WTC11 (cell line): ENCODE data around the gene KMT2A.

ENCODE experiments used
- ATF3 ChIP-seq: sonication (generic); formaldehyde crosslinking; conservative IDR thresholded peaks from 2 replicates; pipeline ENCODE4 v1.8.1; 2022; ENCODE audit warnings: mild to moderate bottlenecking, missing genetic modification reagents
- ESRRA ChIP-seq: sonication (generic); formaldehyde crosslinking; IDR thresholded peaks from 2 replicates; pipeline ENCODE4 v1.8.1; 2022; ENCODE audit warnings: mild to moderate bottlenecking, missing genetic modification reagents, borderline replicate concordance
- IRF2 ChIP-seq: sonication (generic); formaldehyde crosslinking; IDR thresholded peaks from 2 replicates; pipeline ENCODE4 v1.8.0; 2022; ENCODE audit warnings: low read depth, missing genetic modification reagents, borderline replicate concordance
- JUN ChIP-seq: sonication (generic); formaldehyde crosslinking; IDR thresholded peaks from 2 replicates; pipeline ENCODE4 v1.8.0; 2023; ENCODE audit warnings: mild to moderate bottlenecking, missing genetic modification reagents
- MAX ChIP-seq: sonication (generic); formaldehyde crosslinking; IDR thresholded peaks from 2 replicates; pipeline ENCODE4 v1.8.0; 2022; ENCODE audit warnings: mild to moderate bottlenecking, missing genetic modification reagents
- NFYB ChIP-seq: sonication (generic); formaldehyde crosslinking; conservative IDR thresholded peaks from 2 replicates; pipeline ENCODE4 v1.8.0; 2022; ENCODE audit warnings: low read depth, missing genetic modification reagents
- SMAD3 ChIP-seq: sonication (generic); formaldehyde crosslinking; IDR thresholded peaks from 2 replicates; pipeline ENCODE4 v1.8.0; 2022; ENCODE audit warnings: missing genetic modification reagents, mild to moderate bottlenecking, borderline replicate concordance
- USF2 ChIP-seq: sonication (generic); formaldehyde crosslinking; IDR thresholded peaks from 2 replicates; pipeline ENCODE4 v1.8.1; 2023; ENCODE audit warnings: mild to moderate bottlenecking, missing genetic modification reagents, moderate library complexity
- ZBTB21 ChIP-seq: sonication (generic); formaldehyde crosslinking; IDR thresholded peaks from 2 replicates; pipeline ENCODE4 v1.8.1; 2023; ENCODE audit warnings: mild to moderate bottlenecking, missing genetic modification reagents, borderline replicate concordance
- ZNF138 ChIP-seq: sonication (generic); formaldehyde crosslinking; conservative IDR thresholded peaks from 2 replicates; pipeline ENCODE4 v1.8.1; 2022; ENCODE audit warnings: mild to moderate bottlenecking, moderate library complexity, missing genetic modification reagents
- TF ChIP-seq, protein P1 (sequence below): fragments of 200-600 bp; IDR thresholded peaks from 2 replicates; pipeline ENCODE4 v1.8.0; 2022; ENCODE audit warnings: antibody characterized with exemption

DNA sequence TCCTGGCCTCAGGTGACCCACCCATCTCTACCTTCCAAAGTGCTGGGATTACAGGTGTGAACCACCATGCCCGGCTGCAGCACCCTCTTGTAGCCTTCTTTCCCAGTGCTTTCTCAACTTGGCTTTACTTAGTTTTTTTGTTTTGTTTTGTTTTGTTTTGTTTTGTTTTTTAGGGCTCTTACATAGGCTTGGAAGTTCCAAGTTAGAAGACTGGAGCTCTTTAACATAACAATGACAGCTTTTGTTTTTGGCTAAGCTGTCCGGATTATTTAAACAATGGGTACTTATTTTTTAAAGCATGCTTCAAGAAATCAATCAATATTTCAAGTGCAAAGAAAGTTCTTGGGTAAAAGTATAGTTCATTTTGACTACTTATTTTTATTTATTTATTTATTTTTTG lies 25.9 kb downstream of the KMT2A start:
- TF ChIP-seq, protein P1, sequence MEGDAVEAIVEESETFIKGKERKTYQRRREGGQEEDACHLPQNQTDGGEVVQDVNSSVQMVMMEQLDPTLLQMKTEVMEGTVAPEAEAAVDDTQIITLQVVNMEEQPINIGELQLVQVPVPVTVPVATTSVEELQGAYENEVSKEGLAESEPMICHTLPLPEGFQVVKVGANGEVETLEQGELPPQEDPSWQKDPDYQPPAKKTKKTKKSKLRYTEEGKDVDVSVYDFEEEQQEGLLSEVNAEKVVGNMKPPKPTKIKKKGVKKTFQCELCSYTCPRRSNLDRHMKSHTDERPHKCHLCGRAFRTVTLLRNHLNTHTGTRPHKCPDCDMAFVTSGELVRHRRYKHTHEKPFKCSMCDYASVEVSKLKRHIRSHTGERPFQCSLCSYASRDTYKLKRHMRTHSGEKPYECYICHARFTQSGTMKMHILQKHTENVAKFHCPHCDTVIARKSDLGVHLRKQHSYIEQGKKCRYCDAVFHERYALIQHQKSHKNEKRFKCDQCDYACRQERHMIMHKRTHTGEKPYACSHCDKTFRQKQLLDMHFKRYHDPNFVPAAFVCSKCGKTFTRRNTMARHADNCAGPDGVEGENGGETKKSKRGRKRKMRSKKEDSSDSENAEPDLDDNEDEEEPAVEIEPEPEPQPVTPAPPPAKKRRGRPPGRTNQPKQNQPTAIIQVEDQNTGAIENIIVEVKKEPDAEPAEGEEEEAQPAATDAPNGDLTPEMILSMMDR = no peak
- TF ChIP-seq IRF2 (CRISPR knock-in tag) = no peak
- TF ChIP-seq MAX (CRISPR knock-in tag) = no peak
- TF ChIP-seq ZNF138 = no peak
- TF ChIP-seq SMAD3 (CRISPR knock-in tag) = no peak
- no peak for TF ChIP-seq NFYB (CRISPR knock-in tag)
- no peak for TF ChIP-seq ESRRA
- TF ChIP-seq ATF3 (CRISPR knock-in tag) = no peak
- no peak for TF ChIP-seq USF2
- TF ChIP-seq JUN (CRISPR knock-in tag) = no peak
- no peak for TF ChIP-seq ZBTB21 (CRISPR knock-in tag)
